GM18873 (cell line): ENCODE results near the gene POLD2.

Experiments
- ATAC-seq: cut with Tn5 transposase; IDR thresholded peaks from one replicate; pipeline ENCODE4 v1.9.1; 2021; ENCODE audit warnings: mild to moderate bottlenecking, moderate library complexity, moderate number of reproducible peaks; ENCODE audit not compliant: unreplicated experiment, low FRiP score

Gene POLD2

DNA sequence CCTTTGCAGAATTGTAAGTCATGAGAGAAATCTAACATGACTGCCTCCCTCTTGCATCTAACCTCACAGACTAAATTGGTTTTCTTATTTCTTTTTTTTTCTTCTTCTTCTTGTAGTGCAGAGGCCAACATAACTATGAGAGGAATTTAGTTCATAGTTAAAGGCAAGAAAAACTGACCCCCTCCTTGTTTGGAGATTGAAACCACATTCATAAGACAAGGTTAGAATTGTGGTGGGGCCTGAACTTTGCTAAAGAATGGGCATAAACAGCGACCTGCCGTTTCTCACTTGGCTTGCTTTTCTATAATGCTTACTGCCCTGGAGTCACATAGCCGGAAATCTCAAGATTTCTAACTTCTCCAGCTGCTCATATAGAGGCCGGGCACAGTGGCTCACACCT lies 38.6 kb downstream of the POLD2 start:
- ATAC-seq: no peak

DNA sequence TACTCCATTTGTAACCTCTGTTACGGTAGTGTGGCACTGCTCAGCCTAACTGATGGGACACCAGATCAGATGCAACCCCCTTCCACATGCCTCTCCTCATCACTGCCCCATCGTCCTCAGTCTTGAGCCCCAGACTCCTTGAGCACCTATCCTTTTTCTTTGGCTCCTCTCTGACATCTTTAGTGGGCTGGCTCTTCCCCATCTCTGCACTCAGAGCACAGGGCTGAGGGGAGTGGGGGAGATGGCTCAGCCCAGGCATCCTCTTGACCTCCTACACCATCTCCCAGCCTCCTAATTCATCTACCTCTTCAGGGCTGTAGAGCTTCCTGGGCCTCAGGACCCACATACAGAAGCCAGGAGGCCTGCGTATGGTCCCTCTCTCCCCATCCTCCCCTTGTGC lies 39.6 kb downstream of the POLD2 start:
- ATAC-seq: no peak

DNA sequence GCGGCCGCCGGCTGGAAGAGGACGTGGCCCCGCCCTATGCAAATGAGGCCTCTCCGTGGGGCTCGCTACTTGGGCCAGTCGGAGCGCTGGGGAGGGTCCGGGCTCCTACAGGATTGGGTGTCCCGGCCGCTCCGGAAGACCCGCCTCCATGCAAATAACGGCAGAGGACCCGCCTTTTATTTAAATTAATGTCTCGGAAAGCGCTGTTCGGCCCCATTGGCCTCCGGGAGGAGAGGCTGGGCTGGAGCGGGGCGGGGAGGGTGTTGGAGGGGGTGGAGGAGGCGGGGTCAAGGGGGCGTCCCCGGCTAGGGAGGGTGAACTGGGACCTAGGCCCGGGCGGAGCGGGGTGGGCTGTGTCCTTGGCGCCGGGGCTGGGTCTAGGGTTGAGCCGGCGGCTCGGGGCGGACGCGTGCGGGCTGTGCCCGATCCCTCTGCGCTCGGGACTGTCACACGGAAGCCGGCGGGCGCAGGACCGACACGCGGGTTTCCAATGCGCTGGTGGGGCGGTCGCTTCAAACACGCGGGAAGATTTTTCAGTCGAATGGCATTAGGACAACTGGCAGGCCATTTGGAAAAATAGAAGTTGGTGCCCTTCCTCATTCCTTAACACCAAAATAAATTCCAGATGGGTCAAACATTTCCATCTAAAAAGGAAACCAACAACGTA lies 40.7 kb downstream of the POLD2 start:
- peak; percentile 85 for ATAC-seq

DNA sequence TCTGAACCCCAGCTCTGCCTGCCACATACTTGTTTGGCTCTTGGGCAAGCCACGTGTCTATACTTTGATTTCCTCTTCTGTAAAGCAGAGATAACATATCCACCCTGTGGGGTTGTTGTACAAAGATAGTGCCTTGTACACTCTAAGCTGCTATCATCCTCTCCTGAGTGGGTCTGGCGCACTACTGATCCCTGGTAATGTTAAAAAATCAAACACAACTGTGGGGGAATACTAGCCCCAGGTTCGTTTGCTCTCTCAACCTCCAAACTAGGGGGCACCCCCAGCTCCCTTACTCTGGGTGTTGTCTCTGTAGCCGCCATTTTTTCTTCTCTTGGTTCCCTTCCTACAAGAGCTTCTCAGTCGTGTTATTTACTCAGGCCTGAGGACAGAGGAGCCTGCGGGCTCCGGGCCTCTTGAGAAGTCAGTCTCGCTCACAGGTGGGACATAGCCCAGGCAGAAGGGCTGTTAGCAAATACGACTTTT lies 42.0 kb downstream of the POLD2 start:
- ATAC-seq: no peak

DNA sequence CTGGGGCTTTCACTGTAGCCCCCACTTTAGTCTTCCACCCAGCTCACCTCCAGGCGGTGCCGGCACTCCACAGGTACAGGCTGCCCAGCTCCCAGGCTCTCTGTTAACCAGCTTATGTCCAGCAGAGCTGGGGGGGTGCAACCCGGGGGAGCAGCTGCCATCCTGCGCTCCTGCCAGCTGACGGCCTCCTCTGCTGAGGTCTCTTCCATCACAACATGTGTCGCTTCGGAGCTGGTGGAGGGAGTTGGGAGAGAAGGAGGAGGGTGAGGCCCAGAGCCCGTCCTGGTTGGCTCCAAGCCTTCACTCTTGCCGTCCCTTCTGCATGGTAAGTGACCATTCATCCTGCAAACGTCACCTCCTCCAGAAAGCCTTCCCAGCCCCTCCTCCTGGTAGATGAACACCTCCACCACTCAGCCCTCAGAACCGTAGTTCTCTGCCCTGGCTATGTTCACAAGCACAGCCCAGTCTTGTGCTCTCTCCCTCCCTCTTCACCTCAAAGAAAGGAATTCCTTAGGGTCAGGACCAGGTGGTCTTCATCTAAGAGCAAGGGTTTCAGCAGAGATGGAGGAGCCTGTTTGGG lies 42.6 kb downstream of the POLD2 start:
- no peak for ATAC-seq

DNA sequence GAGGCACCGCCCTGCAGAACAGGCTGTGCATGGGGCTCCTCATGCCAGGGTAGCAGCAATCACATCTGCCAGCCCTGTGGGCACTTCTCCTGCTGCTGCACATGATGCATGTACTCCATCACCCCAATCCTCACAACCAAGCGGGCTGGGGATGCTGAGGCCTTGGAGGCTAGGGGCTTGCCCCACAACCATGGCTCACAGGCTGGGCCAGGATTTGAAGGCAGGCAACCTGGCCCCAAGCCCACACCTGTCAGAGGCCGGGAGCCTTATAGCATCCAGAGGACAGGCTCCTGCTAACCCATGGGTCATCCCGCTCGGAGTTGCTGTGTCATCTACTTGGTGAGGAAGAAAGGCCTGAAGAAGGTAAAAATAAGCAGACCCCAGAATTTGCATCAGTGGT lies 43.2 kb downstream of the POLD2 start:
- ATAC-seq: no peak

DNA sequence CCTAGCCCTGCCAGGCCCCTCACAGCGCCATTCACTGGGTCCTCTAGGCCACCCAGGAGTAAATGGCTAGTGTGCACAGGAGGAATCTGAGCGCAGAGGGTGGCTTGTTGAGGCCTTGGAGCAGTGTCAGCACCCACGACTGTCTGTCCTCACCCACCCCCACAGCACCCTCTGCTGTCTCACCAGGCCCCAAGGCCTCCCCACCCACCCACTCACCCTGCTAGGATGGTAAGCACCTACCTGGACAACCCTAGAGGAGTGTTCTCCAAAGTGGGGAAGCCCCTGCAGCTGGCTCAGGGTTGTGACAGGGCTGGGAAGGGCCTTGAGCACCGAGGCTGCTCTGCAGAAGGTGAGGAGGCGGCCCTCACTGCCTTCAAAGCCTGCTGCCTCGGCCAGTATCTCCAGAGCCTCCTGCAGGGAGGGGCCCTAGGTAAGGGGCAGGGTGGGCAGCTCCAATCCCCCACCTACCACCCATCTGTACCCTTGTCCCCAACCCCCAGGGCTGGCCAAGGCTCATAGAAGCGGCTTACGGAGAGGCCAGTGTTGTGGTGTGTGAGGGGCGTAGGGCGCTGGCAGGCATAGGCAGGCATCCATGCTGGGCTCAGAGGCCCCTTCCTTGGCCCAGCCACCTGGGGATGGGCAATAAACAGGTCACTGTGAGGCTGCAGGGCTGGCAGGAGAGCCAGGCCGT lies 43.9 kb downstream of the POLD2 start:
- ATAC-seq: no peak

DNA sequence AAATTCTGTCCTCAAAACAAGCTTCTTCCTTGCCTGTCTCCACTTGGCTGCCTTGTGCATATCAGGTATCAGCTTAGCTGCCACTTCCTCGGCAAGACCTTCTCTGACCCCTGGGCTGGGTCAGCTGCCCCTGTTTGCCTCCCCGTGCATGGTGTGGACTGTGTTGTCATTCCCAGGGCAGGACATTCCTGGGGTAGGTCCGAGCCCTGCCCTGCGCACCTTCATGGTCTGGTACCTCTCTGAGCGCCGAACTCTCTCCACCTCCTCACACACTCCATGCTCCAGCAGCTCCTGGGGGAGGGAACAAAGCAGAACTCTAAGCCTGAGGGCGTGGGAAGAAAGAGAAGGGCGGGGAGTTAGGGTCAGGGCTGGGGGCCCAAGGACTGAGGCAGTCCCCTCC lies 44.8 kb downstream of the POLD2 start:
- ATAC-seq: no peak

DNA sequence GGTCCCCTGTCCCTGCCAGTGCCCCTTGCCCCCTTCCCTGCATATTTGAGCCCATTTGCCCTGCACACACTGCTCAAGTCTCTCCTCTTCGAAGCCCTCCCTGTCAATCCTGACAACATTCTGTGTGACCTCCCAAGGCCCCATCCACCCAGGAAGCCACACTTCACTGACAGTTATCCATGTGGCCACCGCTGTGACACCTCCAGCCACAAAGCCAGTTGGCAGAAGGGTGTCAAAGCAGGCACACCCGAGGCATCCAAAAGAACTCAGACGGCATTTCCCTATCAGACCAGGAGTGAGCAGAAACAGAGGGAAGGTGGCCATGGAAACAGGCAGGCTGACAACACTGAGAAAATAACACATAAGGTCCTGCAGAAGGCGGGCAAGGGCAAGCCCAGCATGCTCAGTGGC lies 45.7 kb downstream of the POLD2 start:
- no peak for ATAC-seq

DNA sequence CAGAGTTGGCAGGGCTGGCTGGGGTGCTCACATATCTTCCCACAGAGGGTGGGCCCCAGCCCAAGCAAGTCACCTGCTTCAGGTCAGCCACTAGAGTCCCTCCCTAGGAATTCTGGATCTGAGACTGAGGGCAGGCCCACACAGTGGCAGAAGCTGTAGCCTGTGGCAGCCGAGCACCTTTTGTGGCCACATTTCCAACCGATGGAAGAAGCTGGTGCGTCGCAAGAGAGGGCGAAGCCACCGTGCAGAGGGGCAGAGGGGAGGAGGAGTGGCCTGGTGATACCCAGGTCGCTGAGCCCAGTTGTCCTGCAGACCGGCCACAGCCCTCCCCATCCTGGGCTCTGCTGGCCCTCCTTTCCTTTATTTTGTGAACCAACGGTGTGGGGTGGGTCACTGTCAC lies 46.3 kb downstream of the POLD2 start:
- no peak for ATAC-seq

DNA sequence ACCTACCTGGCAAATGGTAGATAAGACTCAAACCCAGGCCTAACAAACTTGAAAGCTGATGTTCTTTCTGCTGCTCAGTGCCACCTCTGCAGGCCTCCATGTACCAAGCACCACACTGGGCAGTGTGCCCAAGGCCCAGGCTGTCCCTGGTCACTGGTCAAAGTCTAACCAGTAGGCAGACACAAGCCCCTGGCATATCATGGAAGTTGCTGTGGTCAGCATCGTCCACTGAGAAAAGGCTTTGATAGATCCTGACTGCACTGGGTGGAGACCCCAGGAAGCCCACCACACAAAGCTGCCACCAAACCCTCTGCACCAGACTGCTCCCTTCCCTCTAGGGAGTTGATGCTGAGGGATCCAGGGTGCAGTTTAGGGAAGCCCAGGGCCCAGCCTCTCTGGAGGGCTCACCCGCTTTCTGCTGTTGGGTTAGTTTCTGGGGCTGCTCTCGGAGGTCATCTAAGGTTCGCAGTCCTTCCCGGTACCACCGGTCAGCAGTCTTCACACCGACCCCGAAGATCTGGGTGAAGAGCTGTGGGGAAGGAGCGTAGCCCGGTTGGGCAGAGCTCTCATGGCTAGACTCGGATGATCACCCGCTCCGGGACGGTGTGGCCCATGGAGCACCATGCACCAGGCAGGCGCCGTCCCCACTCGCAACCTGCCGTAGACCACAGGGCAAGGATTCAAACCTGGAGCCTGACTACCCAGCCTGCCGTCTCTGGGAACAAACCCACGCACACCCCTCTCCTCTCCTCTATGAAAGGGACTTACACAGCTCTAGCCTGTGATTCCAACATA lies 47.0 kb downstream of the POLD2 start:
- ATAC-seq: no peak

DNA sequence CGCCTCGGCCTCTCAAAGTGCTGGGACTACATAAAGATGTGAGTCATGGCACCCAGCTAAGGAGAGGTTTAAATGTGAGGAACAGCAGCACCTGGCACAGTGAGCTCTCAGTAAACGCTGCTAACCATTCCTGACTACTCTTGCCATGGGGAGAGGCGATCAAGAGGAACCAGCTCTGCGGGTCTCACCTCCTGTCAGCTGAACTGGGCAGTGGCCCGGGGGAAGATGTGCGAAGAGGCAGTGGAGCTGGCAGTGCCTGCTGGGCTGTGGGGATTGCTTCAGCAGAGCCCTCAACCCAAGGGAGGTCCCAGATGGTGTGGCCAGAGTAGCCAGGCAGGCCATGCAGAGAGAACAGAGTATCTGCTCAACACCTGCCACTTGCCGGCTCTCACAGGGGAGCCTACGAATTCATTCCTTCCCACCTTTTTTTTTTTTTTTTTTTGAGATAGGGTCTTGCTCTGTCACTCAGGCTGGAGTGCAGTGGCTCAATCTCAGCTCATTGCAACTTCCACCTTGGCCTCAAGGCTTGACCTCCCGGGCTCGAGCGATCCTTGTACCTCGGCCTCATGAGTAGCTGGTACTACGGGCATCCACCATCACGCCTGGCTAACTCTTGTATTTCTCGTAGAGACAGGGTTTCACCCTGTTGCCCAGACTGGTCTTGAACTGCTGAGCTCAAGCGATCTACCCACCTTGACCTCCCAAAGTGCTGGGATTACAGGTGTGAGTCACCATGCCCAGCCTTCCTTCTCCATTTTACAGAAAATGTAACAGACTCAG lies 47.9 kb downstream of the POLD2 start:
- ATAC-seq: no peak

DNA sequence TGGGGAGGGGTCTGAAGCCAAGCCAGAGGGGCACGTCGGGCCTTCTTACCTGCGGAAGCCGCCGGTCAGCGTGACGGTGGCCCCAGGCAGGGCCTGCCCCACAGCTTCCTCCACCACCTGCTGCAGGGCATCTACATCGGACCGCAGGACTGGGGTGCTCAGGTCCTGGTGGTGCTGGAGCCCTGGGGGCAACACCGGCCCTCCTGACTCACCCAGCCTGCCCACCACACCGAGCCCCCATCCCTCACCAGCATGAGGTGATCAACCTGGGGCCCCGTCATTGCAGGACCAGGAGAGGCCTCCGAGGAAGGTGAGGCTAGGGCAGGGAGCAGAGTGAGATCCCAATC lies 49.0 kb downstream of the POLD2 start:
- ATAC-seq: no peak

DNA sequence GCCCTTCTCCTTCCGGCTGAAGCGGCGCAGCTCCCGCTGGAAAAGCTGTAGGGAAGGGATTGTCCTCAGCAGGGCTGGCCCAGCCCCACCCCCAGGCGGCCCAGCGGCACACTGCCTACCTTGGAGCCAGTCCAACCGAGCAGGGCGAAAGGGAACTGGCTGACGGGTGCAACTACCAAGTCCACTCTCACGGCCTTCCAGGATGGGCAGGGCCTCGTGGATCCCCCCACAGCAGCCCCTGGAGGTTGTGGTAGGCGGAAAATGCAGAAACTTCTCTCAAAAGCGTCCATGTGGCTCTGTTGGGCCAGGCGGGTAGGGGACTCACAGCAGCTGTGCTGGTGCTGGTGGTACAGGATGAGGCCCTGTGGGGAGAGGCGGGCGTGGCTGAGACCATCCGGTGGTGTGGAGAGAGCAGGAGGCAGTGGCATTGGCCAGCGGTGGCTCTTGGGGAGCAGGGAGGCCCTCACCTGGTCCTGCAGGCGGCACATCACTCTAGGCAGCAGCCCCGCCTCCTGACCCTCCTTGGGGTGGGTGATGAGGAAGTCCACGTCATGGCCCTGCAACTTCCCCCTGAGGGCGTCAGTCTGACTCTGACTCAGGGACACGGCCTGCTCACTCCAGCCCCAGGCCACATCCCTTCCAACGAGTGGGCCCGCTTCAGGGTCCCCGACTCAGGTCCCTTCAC lies 49.5 kb downstream of the POLD2 start:
- ATAC-seq: no peak

DNA sequence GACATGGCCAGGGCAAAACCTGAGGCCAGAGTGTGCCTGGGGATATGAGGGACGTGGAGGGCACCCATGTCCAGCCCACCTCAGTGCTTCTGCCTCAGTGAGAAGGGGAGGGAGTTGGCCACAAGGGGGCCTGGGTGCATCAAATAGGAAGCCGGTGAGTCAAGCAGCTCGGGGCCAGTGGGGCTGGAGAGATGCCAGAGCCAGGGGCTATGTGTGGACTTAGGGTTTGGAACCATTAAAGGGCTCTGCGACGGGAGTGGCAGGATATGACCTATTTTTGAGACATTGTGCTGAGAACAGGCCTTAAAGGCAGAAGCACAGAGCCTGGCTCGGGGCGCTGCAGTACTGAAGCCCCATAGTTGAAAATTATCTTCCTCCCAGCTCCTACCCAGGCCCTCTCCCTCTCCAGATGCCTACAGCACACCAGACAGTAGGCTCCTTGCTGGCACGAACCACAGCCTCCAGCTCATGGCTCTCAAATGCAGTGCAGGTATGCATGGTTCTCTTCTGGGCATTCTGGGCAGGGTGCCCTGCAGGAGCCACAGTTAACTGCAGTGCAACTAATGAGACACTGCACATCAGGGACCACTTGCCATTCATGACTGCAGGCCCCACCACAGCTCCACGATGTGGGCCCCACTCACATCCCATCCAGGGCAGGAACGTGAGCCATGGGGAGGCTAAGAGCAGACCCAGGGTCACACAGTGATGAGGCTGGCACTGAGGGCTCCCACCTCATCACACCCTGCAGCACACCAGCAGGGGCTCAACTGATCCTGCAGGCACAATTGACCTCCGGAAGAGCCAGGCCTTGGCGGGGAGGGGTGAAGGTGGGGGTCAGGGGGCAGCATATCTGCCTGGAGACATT lies 50.8 kb downstream of the POLD2 start:
- no peak for ATAC-seq

DNA sequence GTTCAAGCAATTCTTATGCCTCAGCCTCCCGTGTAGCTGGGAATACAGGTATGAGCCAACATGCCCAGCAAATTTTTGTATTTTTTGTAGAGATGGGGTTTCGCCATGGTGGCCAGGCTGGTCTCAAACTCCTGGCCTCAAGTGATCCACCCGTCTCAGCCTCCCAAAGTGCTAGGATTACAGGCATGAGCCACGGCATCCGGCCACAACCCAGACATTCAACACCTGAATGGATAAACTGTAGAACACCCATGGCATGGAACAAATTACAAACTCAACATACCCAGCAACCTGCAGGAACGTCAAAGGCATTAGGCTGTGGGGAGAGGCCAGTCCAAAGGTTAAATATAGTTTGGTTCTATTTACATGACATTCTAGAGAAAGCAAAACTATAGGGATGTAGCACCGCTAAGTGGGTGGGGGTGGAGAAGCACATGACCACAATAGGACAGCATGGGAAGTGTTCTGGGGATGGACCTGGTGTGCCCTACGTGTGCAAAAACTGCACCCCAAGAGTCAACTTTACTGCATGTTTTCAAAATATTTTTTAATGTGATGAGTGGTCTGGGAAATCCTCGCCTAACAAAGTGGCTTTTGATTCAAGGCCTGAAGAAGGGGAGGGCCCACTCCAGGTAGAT lies 51.5 kb downstream of the POLD2 start:
- ATAC-seq: no peak

DNA sequence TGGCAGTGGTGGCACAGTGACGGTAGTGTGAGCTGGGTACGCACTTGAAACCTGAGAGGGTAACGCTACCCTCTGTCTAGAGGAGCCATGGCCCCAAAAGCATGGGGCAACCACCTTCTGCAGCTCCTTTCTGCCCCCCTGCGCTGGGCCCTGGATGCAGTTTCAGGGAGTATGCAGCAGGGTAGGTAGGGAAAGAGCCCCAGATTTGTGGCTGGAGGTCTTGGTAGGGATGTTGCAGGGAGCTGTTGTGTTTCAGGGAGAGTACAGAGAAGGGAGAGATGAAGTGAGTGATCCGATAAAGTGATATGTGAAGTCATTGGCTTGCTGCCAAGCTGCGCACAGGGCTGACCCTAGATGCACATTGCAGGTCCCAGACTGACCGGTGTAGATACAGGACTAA lies 55.3 kb downstream of the POLD2 start:
- no peak for ATAC-seq
